ENCODE data around the gene IL2RA. TPM values are rescaled to one million over a fixed set of nuclear protein-coding genes. Genes with fewer than 3 reads are reported as not detected.

The IL2RA gene
- total and polyA plus RNA-seq, 10 of the 15 experiments (the other 5 are each of a cell fraction or from before 2014, with no cell fraction given): 2.2 to 6.0 (median 4.9) TPM

DNA sequence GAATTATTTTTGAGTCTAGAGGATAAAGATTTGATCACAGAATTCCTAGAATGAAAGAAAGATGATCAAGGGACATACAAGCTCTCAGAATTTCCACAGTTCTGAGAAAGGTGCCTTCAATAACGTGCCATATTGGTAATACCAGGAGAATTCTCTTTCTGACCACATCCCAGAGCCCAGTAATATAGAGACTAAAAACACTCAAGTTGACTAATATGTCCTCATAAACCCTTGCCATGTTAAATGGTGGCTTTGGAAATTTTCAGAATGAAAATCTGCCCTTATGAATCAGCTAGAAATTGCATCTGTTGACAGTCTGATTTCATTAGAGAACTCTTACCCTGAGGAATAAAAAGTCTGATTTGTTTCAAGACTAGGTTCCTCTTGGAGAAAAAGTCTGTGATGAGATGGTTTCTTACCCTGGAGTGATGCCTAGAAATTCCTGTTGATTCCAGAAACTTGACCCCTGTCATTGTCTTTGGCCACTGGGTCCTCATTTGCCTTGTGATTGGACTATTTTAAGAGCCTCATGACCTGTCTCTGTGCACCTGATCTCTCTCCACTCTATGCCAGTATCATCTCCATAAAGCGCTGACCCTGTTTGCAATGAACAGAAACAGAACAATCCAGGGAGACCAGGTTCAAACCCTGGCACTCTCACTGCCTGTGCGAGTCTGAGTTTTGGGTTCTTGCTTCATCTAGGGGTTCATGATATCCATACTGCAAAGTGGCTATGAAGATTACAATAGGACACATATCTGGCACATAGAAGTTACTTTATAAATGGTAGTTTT lies 3.3 kb downstream of the IL2RA start (continued):
- TF ChIP-seq, protein P1, sequence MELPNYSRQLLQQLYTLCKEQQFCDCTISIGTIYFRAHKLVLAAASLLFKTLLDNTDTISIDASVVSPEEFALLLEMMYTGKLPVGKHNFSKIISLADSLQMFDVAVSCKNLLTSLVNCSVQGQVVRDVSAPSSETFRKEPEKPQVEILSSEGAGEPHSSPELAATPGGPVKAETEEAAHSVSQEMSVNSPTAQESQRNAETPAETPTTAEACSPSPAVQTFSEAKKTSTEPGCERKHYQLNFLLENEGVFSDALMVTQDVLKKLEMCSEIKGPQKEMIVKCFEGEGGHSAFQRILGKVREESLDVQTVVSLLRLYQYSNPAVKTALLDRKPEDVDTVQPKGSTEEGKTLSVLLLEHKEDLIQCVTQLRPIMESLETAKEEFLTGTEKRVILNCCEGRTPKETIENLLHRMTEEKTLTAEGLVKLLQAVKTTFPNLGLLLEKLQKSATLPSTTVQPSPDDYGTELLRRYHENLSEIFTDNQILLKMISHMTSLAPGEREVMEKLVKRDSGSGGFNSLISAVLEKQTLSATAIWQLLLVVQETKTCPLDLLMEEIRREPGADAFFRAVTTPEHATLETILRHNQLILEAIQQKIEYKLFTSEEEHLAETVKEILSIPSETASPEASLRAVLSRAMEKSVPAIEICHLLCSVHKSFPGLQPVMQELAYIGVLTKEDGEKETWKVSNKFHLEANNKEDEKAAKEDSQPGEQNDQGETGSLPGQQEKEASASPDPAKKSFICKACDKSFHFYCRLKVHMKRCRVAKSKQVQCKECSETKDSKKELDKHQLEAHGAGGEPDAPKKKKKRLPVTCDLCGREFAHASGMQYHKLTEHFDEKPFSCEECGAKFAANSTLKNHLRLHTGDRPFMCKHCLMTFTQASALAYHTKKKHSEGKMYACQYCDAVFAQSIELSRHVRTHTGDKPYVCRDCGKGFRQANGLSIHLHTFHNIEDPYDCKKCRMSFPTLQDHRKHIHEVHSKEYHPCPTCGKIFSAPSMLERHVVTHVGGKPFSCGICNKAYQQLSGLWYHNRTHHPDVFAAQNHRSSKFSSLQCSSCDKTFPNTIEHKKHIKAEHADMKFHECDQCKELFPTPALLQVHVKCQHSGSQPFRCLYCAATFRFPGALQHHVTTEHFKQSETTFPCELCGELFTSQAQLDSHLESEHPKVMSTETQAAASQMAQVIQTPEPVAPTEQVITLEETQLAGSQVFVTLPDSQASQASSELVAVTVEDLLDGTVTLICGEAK (IDR thresholded peaks at IDR 0.05; ENCODE audit: borderline replicate concordance): no peak
- TF ChIP-seq NR2C2 (IDR thresholded peaks at IDR 0.05; ENCODE audit: borderline replicate concordance, control insufficient read depth, insufficient read length, low read depth) (no peak), JUND (IDR thresholded peaks at IDR 0.05; ENCODE audit: low read depth, low read length) (no peak), HDGF (IDR thresholded peaks at IDR 0.05) (no peak), MEF2A (IDR thresholded peaks at IDR 0.05; ENCODE audit: insufficient read depth, low read depth, low read length) (peak; percentile 64; the same call in 1 of the 2 replicates), RB1 (IDR thresholded peaks at IDR 0.05; ENCODE audit: borderline replicate concordance) (no peak), MTA2 (IDR thresholded peaks at IDR 0.05; ENCODE audit: low read depth) (peak; percentile 75), SMARCA5 (IDR thresholded peaks at IDR 0.05) (no peak), KAT2A (conservative IDR thresholded peaks at IDR 0.05; ENCODE audit: control insufficient read depth, low read depth, low read length) (no peak), NFXL1 (IDR thresholded peaks at IDR 0.05; ENCODE audit: borderline replicate concordance) (no peak), FOXM1 (IDR thresholded peaks at IDR 0.05; ENCODE audit: low read depth, low read length) (peak; percentile 92; the same call in 1 of the 2 replicates), RFX5 (IDR thresholded peaks at IDR 0.05; ENCODE audit: low read depth, low read length) (no peak), MTA3 (IDR thresholded peaks at IDR 0.05; ENCODE audit: borderline replicate concordance, low read length) (peak; percentile 96), SMAD1 (IDR thresholded peaks at IDR 0.05; ENCODE audit: low read depth, partially characterized antibody) (no peak), CREB1 (IDR thresholded peaks at IDR 0.05; ENCODE audit: low read depth) (no peak), NFIC (IDR thresholded peaks at IDR 0.05; ENCODE audit: low read depth, low read length) (peak; percentile 99), CREM (IDR thresholded peaks at IDR 0.05; ENCODE audit: low read depth) (peak; percentile 83)
- TF ChIP-seq, protein P2, sequence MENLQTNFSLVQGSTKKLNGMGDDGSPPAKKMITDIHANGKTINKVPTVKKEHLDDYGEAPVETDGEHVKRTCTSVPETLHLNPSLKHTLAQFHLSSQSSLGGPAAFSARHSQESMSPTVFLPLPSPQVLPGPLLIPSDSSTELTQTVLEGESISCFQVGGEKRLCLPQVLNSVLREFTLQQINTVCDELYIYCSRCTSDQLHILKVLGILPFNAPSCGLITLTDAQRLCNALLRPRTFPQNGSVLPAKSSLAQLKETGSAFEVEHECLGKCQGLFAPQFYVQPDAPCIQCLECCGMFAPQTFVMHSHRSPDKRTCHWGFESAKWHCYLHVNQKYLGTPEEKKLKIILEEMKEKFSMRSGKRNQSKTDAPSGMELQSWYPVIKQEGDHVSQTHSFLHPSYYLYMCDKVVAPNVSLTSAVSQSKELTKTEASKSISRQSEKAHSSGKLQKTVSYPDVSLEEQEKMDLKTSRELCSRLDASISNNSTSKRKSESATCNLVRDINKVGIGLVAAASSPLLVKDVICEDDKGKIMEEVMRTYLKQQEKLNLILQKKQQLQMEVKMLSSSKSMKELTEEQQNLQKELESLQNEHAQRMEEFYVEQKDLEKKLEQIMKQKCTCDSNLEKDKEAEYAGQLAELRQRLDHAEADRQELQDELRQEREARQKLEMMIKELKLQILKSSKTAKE (IDR thresholded peaks at IDR 0.05; ENCODE audit: low read depth, poor library complexity, severe bottlenecking): peak; percentile 79
- TF ChIP-seq, protein P3, sequence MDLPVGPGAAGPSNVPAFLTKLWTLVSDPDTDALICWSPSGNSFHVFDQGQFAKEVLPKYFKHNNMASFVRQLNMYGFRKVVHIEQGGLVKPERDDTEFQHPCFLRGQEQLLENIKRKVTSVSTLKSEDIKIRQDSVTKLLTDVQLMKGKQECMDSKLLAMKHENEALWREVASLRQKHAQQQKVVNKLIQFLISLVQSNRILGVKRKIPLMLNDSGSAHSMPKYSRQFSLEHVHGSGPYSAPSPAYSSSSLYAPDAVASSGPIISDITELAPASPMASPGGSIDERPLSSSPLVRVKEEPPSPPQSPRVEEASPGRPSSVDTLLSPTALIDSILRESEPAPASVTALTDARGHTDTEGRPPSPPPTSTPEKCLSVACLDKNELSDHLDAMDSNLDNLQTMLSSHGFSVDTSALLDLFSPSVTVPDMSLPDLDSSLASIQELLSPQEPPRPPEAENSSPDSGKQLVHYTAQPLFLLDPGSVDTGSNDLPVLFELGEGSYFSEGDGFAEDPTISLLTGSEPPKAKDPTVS (IDR thresholded peaks at IDR 0.05; ENCODE audit: low read depth, low read length): no peak
